ENCODE measurements around the gene SVIP. TPM values are rescaled to one million over a fixed set of nuclear protein-coding genes. Genes with fewer than 3 reads are reported as not detected.
A peak's percentile ranks its signal among the peaks of the same experiment; 100 is the strongest.

Gene SVIP
- total RNA-seq, 1 donor from 2014 or later, result 17.9 TPM

GRCh38 chr11:22787055-22787454 is 42.5 kb downstream of the SVIP start:
- no peaks in the 10 kb centered on the region for H3K9me3 Mint-ChIP-seq (ENCODE audit: unreplicated experiment)
- H3K27ac Mint-ChIP-seq (ENCODE audit: unreplicated experiment), result no peak overlapping the region
- no peaks in the 10 kb centered on the region for H3K4me1 Mint-ChIP-seq (ENCODE audit: unreplicated experiment)
- H3K36me3 Mint-ChIP-seq (ENCODE audit: low read depth, unreplicated experiment), result no peaks in the 10 kb centered on the region
- no peak for DNase-seq (ENCODE audit: low spot score)
- peaks cover 2% of the 10 kb centered on the region for H3K27me3 Mint-ChIP-seq (ENCODE audit: unreplicated experiment)
- H3K4me3 Mint-ChIP-seq (ENCODE audit: unreplicated experiment), result no peak overlapping the region
- TF ChIP-seq CTCF (IDR thresholded peaks at IDR 0.05; ENCODE audit: unreplicated experiment), result no peak

DNA sequence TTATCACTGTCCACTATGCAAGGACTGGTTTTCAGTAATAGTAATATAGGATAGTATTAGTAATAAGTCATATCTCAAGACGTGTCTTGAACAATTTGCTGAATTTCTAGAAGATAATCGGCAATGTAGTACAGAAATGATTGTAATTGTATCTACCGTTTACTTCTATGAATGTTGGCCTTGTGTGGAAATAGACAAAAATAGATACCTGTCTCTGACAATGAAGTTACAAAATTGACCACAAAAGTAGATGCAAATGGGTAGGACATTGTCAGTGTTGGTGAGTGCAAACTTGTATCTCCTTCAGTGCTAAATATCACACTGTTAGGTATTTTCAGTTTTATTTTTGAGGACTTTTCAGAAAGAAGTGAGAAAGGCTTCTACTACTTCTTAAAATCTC is 43.1 kb downstream of the SVIP start:
- no peak overlapping the region for H3K4me3 Mint-ChIP-seq (ENCODE audit: unreplicated experiment)
- no peaks in the 10 kb centered on the region for H3K4me1 Mint-ChIP-seq (ENCODE audit: unreplicated experiment)
- no peak overlapping the region for H3K27ac Mint-ChIP-seq (ENCODE audit: unreplicated experiment)
- no peaks in the 10 kb centered on the region for H3K36me3 Mint-ChIP-seq (ENCODE audit: low read depth, unreplicated experiment)
- H3K9me3 Mint-ChIP-seq (ENCODE audit: unreplicated experiment), result no peaks in the 10 kb centered on the region
- H3K27me3 Mint-ChIP-seq (ENCODE audit: unreplicated experiment), result peaks cover 2% of the 10 kb centered on the region
- DNase-seq (ENCODE audit: low spot score), result no peak
- TF ChIP-seq CTCF (IDR thresholded peaks at IDR 0.05; ENCODE audit: unreplicated experiment), result no peak

DNA sequence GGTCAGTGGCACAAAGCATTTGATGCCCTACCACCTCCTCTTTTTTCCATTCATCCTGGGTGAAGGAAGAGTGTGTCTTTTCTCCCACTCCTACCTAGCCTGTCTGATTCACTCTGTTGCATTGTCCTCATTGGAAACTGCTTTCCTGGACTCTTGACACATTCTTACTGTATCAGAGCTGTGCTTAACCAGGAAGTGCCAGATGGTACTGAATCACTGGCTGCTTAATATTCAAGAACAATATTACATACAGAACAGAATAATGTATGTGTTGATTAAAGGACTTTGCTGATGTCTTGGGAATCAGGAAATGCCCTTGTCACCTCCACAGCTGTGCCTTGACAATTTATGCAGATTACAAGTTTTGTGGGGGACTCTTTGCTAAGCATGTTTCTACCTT is 44.4 kb downstream of the SVIP start:
- H3K4me3 Mint-ChIP-seq (ENCODE audit: unreplicated experiment), result no peak overlapping the region
- no peaks in the 10 kb centered on the region for H3K36me3 Mint-ChIP-seq (ENCODE audit: low read depth, unreplicated experiment)
- peak overlapping the region; percentile 30 for H3K27ac Mint-ChIP-seq (ENCODE audit: unreplicated experiment)
- no peaks in the 10 kb centered on the region for H3K9me3 Mint-ChIP-seq (ENCODE audit: unreplicated experiment)
- peaks cover 2% of the 10 kb centered on the region for H3K27me3 Mint-ChIP-seq (ENCODE audit: unreplicated experiment)
- no peak for DNase-seq (ENCODE audit: low spot score)
- no peak for TF ChIP-seq CTCF (IDR thresholded peaks at IDR 0.05; ENCODE audit: unreplicated experiment)
- no peaks in the 10 kb centered on the region for H3K4me1 Mint-ChIP-seq (ENCODE audit: unreplicated experiment)

- DNase-seq (ENCODE audit: low spot score), result no peak
- TF ChIP-seq CTCF (IDR thresholded peaks at IDR 0.05; ENCODE audit: unreplicated experiment), result no peak
- no peak overlapping the region for H3K27ac Mint-ChIP-seq (ENCODE audit: unreplicated experiment)
- peaks cover 2% of the 10 kb centered on the region for H3K27me3 Mint-ChIP-seq (ENCODE audit: unreplicated experiment)
- H3K4me1 Mint-ChIP-seq (ENCODE audit: unreplicated experiment), result no peaks in the 10 kb centered on the region
- H3K4me3 Mint-ChIP-seq (ENCODE audit: unreplicated experiment), result no peak overlapping the region
- H3K9me3 Mint-ChIP-seq (ENCODE audit: unreplicated experiment), result no peaks in the 10 kb centered on the region
- H3K36me3 Mint-ChIP-seq (ENCODE audit: low read depth, unreplicated experiment), result no peaks in the 10 kb centered on the region
Observed at GRCh38 chr11:22780952-22781593, 48.5 kb downstream of the SVIP start.

GRCh38 chr11:22779850-22780249 is 49.8 kb downstream of the SVIP start:
- Mint-ChIP-seq H3K4me3 (ENCODE audit: unreplicated experiment) (no peak overlapping the region), H3K4me1 (ENCODE audit: unreplicated experiment) (no peaks in the 10 kb centered on the region), H3K9me3 (ENCODE audit: unreplicated experiment) (no peaks in the 10 kb centered on the region), H3K36me3 (ENCODE audit: low read depth, unreplicated experiment) (no peaks in the 10 kb centered on the region), H3K27me3 (ENCODE audit: unreplicated experiment) (peaks cover 2% of the 10 kb centered on the region), H3K27ac (ENCODE audit: unreplicated experiment) (no peak overlapping the region)
- no peak for DNase-seq (ENCODE audit: low spot score)
- no peak for TF ChIP-seq CTCF (IDR thresholded peaks at IDR 0.05; ENCODE audit: unreplicated experiment)

All from endothelial cell (in vitro differentiated cells).